Mucosa of rectum (tissue), 2 donors: ENCODE measurements around the gene SH3BP5L.
"Not testable (repeated sequence)": the region's sequence is repeated elsewhere in the genome, so short reads cannot be mapped to it uniquely, and the experiment has no call there.

Experiments used
- H3K27ac ChIP-seq, 2 donors: one replicate each; pipeline ENCODE4 v1.7.0; 2013; ENCODE audit warnings: inconsistent platforms in 2 of 2, low read depth in 2 of 2, low read length in 2 of 2
- H3K27me3 ChIP-seq, 2 donors: one replicate each; pipeline ENCODE4 v1.7.0; 2013; ENCODE audit warnings: low read length in 2 of 2; ENCODE audit not compliant: control insufficient read depth in 2 of 2, insufficient read depth in 2 of 2
- H3K36me3 ChIP-seq, 2 donors: one replicate each; pipeline ENCODE4 v1.7.0; 2013; ENCODE audit warnings: low read length in 2 of 2; ENCODE audit not compliant: control insufficient read depth in 2 of 2, insufficient read depth in 2 of 2
- H3K4me1 ChIP-seq, 2 donors: one replicate each; pipeline ENCODE4 v1.7.0; 2013; ENCODE audit warnings: low read length in 2 of 2, mild to moderate bottlenecking in 1 of 2; ENCODE audit not compliant: control insufficient read depth in 2 of 2, insufficient read depth in 2 of 2
- H3K4me3 ChIP-seq, 2 donors: one replicate each; pipeline ENCODE4 v1.7.0; 2013; ENCODE audit warnings: low read length in 2 of 2
- H3K9ac ChIP-seq, 2 donors: one replicate each; pipeline ENCODE4 v1.7.0; 2013; ENCODE audit warnings: low read length in 2 of 2, low read depth in 1 of 2, mild to moderate bottlenecking in 1 of 2
- H3K9me3 ChIP-seq, 2 donors: one replicate each; pipeline ENCODE4 v1.7.0; 2013; ENCODE audit warnings: low read length in 2 of 2; ENCODE audit not compliant: control insufficient read depth in 2 of 2
- donor health status: healthy.
- donor health status: Normal muscosa, but diverticular disease.

Gene SH3BP5L

DNA sequence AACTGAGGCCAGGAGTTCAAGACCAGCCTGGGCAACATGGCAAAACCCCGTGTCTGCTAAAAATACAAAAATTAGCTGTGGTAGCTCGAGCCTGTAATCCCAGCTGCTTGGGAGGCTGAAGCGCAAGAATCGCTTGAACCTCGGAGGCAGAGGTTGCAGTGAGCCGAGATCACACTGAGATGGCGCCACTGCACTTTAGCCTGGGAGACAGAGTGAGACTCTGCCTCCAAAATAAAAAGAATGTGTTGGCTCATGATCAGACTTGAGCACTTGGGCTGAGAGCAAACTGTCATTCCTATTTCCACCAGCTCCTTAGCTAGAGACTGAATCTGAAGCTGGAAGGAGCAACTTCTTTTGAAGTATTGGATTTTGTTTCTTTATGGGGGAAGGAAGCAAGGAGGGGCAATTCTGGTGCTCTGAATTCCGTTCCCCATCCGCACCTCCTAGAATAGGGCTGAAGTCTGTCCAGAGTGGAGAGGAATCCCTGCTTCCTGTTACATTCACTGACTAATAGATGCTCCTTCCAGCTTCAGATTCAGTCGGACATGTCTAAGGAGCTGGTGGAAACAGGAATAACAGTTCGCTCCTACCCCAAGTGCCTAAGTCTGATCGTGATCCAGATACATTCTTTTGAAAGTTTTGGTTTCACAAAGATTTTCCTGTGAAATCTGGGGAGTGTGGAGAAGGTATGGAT, 16.1 kb upstream of the SH3BP5L start:
- H3K9ac ChIP-seq = no peak overlapping the region

DNA sequence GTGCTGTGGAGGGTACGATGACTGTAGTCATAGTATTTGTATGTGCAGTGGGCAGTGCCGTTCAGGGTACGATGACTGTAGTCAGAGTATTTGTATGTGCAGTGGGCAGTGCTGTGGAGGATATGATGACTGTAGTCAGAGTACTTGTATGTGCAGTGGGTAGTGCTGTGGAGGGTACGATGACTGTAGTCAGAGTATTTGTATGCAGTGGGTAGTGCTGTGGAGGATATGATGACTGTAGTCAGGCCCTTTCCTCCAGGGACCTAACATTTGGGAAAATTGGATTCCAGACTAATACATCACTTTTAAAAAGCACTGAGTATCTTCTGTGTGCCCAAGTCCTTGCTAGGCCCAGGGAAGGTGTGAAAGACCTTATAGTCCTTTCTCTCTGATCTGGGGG, 15.2 kb upstream of the SH3BP5L start:
- H3K27ac ChIP-seq = no peak overlapping the region
- H3K4me3 ChIP-seq = no peak overlapping the region
- H3K9me3 ChIP-seq = no peaks in the 10 kb centered on the region
- no peak overlapping the region for H3K9ac ChIP-seq
- H3K4me1 ChIP-seq = peaks cover 11 to 12% of the 10 kb centered on the region in 2 donors
- H3K27me3 ChIP-seq = no peaks in the 10 kb centered on the region
- peaks cover 16 to 20% of the 10 kb centered on the region in 2 donors for H3K36me3 ChIP-seq

More for the DNA sequence above, 16.1 kb upstream of the SH3BP5L start:
- peaks cover 24 to 27% of the 10 kb centered on the region in 2 donors for H3K36me3 ChIP-seq
- no peak overlapping the region for H3K27ac ChIP-seq
- no peaks in the 10 kb centered on the region for H3K27me3 ChIP-seq
- no peaks in the 10 kb centered on the region for H3K9me3 ChIP-seq
- H3K4me3 ChIP-seq = no peak overlapping the region
- peaks cover 11 to 12% of the 10 kb centered on the region in 2 donors for H3K4me1 ChIP-seq

DNA sequence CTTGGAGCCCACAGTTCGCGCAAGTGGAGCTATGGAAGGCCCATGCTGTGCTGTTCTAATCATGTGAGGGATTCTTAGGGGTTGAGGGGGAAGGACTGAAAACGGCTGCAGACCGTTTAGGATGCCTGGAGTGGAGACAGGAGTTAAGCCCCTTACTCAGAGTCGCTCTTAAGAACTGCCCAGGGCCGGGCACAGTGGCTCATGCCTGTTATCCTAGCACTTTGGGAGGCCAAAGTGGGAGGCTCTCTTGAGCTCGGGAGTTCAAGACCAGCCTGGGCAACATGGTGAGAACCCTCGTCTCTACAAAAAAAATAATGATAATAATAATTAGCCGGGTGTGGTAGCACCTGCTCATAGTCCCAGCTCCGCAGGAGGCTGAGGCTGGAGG, 13.4 kb upstream of the SH3BP5L start:
- peaks cover 11 to 12% of the 10 kb centered on the region in 2 donors for H3K4me1 ChIP-seq

DNA sequence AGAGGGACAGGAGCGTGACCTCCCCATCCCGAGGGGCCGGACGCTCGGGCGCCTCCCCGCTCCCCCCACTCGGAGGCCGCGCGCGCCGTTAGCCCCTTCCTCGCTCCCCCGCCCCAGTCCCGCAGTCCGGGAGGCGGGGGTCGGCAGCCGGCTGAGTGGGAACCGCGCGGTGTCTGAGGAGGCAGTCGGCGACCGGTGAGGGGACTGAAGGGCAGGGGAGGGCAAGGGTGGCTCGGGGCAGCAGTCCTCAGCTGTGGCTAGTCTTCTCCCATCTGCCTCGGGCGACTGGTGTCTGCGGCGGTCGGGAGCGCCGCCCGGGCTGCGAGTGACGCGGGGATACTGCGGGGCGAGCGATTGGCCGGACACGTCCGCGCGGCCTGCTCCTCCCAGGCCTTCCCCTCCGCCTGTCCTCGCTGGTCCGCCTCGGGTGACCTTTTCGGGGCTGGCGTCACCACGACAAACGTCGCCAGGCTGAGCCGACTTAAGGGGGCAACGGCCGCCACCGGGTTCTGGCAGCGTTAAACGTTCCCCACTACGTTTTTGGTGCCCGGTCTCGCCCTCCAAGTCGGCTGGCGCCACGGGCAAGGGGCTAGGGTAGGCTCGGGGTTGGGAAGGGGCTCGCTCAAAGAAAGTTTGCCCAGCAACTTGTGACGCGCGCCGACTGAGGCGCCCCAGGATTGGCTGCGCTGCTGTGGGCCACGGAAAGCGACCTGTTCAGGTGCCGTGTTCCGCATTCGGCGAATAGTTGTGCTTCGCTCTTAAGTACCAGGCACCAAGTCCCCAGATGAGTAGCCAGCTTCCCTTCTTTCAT, 12.8 kb upstream of the SH3BP5L start:
- H3K4me1 ChIP-seq = peaks cover 11 to 12% of the 10 kb centered on the region in 2 donors
- peak overlapping the region; percentile 82 to 86 for H3K4me3 ChIP-seq
- H3K27ac ChIP-seq = peak overlapping the region; percentile 100
- H3K27me3 ChIP-seq = no peaks in the 10 kb centered on the region
- peaks cover 2 to 4% of the 10 kb centered on the region in 2 donors for H3K36me3 ChIP-seq
- H3K9ac ChIP-seq = peak overlapping the region; percentile 88 to 100
- H3K9me3 ChIP-seq = no peaks in the 10 kb centered on the region

More for the DNA sequence above, 13.4 kb upstream of the SH3BP5L start:
- H3K27ac ChIP-seq = peak overlapping the region; percentile 100
- H3K36me3 ChIP-seq = peaks cover 4% of the 10 kb centered on the region in 2 donors
- peak overlapping the region; percentile 88 to 100 for H3K9ac ChIP-seq
- H3K4me3 ChIP-seq = peak overlapping the region; percentile 82 to 86
- H3K27me3 ChIP-seq = no peaks in the 10 kb centered on the region
- H3K9me3 ChIP-seq = no peaks in the 10 kb centered on the region

DNA sequence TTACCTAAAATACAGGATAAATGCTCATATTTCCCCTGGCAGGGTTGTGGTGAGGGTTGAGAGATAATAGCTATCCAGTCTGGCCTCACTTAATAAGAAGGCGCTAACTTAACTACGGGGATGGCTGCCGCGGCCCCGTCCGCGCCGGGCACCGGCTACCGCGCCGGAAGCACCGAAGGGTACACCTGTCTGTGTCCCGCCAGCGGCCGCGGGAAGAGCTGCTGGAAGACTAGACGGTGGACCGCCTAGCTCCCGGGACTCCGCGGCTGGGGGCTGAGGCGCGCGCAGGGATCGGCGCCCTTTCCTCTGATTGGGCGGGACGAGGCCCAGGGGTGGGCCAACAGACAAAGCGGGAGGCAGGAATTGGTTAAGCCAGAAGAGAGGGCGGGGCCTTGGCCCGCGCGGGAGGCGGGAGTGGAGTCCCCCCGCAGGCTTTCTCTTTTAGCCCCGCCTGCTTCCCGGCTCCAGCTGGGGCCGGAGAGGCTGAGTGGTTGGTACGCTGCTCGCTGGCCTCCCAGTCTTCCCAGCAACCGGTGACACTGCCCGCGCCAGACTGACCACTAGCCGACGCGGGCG, 12.2 kb upstream of the SH3BP5L start, which contains the start of gene ZNF672:
Gene ZNF672, plus strand, starts transcription at position 444 of the 576 bp plus-strand sequence. CDS start 9,051 bp downstream, outside the sequence.
- Histone ChIP-seq H3K9me3 (no peaks in the 10 kb centered on the region), H3K9ac (peak within 1 kb of the TSS; percentile 89 to 100), H3K36me3 (peaks cover 2% of the 10 kb centered on the region in 2 donors), H3K4me1 (peaks cover 11 to 12% of the 10 kb centered on the region in 2 donors), H3K27ac (peak within 1 kb of the TSS; percentile 100), H3K27me3 (no peaks in the 10 kb centered on the region), H3K4me3 (peak within 1 kb of the TSS; percentile 82 to 86)

DNA sequence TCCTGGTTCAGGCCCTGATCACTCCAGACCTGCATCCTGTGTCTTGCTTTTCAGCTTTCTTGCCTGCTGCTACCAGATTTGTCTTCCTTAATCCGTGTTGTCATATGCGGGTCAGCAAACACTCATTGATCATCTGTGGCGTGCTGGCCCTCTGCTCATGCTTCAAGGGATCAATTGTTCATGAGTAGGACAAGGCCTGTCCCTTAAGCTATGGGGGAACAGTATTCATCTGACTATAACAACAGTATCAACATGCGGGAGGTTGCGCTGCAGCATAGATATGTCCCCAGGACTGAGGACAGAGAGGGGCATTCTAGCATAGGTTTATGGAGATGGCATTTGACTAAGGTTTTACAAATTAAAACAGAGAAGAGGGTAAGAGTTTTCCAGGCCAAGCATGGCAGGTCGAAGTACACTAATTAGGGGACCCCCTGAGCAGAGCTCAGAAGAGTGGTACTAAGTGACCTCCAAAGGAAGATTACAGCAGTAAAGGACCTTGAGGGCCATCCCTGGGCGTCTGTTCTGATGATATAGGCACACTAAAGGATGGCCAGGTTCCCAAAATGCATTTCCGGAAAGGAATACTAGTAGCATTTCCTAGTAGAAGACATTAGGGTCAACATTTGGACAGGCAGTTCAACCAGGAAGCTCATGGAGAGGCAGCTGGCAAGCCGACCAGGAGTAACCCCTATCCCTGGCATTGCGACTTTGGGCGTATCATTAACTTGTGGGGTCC, 11.5 kb upstream of the SH3BP5L start:
- H3K27ac ChIP-seq = peak overlapping the region; percentile 100
- H3K9me3 ChIP-seq = no peaks in the 10 kb centered on the region
- H3K4me1 ChIP-seq = peaks cover 10 to 11% of the 10 kb centered on the region in 2 donors
- no peaks in the 10 kb centered on the region for H3K27me3 ChIP-seq
- peak overlapping the region; percentile 82 to 86 for H3K4me3 ChIP-seq
- peak overlapping the region; percentile 89 to 100 for H3K9ac ChIP-seq
- H3K36me3 ChIP-seq = no peaks in the 10 kb centered on the region

DNA sequence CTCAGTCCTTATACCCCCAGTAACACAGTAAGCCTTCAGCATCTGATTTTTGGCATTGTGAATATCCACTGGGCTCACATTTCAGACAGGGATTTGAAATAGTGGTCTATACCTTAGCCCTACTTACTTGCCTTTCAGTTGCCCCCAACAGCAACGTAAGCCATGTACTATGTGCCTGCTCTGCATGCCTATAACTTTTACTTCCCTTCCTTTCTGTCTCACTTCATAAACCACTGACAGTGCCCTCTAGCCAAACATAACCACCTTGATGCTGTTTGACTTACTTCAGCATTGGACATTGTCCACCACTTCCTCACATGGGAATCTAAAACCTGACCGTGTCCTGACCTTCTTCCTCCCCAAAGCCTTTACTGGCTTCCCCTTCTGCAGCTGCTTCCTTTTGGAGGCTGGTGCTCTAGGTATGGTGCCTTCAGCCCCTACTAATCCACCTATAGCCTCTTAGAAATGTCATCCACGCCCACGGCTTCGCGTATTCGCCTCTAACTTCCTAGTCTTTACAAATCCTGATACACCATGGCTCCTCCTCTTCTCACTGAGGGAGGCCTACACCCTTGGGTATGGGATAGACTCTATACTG, 8.7 kb upstream of the SH3BP5L start:
- H3K27ac ChIP-seq = no peak overlapping the region
- no peak overlapping the region for H3K9ac ChIP-seq
- no peak overlapping the region for H3K4me3 ChIP-seq
- H3K9me3 ChIP-seq = no peaks in the 10 kb centered on the region
- peaks cover 8% of the 10 kb centered on the region in 2 donors for H3K4me1 ChIP-seq
- H3K27me3 ChIP-seq = no peaks in the 10 kb centered on the region
- no peaks in the 10 kb centered on the region for H3K36me3 ChIP-seq

DNA sequence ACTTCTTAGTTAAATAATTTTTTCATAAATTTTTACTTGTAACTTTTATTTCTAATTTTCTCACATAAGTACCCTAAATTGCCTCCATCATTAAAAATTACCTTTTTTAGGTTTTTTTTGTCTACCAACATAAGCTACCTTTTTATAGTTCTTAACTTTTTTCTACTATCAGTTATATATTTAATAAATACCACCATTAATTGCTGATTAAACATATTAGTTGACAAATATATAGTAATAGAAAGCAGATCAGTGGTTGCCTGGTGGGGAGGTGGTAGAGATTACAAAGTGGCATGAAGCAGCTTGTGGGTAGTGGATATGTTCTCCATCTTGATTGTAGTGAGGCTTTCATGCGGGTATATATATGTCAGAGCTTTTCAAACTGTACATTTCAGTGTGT, 6.1 kb upstream of the SH3BP5L start:
- H3K9ac ChIP-seq = no peak overlapping the region
- no peak overlapping the region for H3K4me3 ChIP-seq

DNA sequence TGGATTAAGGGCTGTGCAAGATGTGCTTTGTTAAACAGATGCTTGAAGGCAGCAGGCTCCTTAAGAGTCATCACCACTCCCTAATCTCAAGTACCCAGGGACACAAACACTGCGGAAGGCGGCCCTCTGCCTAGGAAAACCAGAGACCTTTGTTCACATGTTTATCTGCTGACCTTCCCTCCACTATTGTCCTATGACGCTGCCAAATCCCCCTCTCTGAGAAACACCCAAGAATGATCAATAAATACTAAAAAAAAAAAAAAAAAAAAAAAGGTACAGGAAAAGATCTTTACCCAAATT, 5.0 kb upstream of the SH3BP5L start:
- H3K9me3 ChIP-seq, H3K27ac ChIP-seq, H3K27me3 ChIP-seq, H3K4me1 ChIP-seq, H3K9ac ChIP-seq, H3K4me3 ChIP-seq, H3K36me3 ChIP-seq: not testable (repeated sequence)

More for the DNA sequence above, 6.1 kb upstream of the SH3BP5L start:
- Histone ChIP-seq H3K27me3 (no peaks in the 10 kb centered on the region), H3K36me3 (no peaks in the 10 kb centered on the region), H3K27ac (no peak overlapping the region), H3K9me3 (no peaks in the 10 kb centered on the region), H3K4me1 (peaks cover 0 to 2% of the 10 kb centered on the region in 2 donors)
